Measurements from ENCODE around the gene AP2S1.

The AP2S1 gene

GRCh38 chr19:46862974-46863632 is 12.5 kb upstream of the AP2S1 start:
- TF ChIP-seq CTCF (IDR thresholded peaks at IDR 0.05; ENCODE audit: low read depth, low read length) (no peak), POLR2A (IDR thresholded peaks at IDR 0.05; ENCODE audit: extremely low read depth, insufficient read length) (no peak), MAX (IDR thresholded peaks at IDR 0.05; ENCODE audit: low read depth, low read length) (no peak), MYC (IDR thresholded peaks at IDR 0.05; ENCODE audit: low read depth, low read length) (no peak)
- peak overlapping the region; percentile 84 for H3K4me3 ChIP-seq (ENCODE audit: low read depth, low read length)
- peak; percentile 86 for DNase-seq (ENCODE audit: low read depth)

GRCh38 chr19:46862503-46862834 is 11.8 kb upstream of the AP2S1 start:
- peak overlapping the region; percentile 84 for H3K4me3 ChIP-seq (ENCODE audit: low read depth, low read length)
- no peak for TF ChIP-seq MYC (IDR thresholded peaks at IDR 0.05; ENCODE audit: low read depth, low read length)
- TF ChIP-seq MAX (IDR thresholded peaks at IDR 0.05; ENCODE audit: low read depth, low read length) = no peak
- TF ChIP-seq CTCF (IDR thresholded peaks at IDR 0.05; ENCODE audit: low read depth, low read length) = no peak
- no peak for TF ChIP-seq POLR2A (IDR thresholded peaks at IDR 0.05; ENCODE audit: extremely low read depth, insufficient read length)
- no peak for DNase-seq (ENCODE audit: low read depth)

- DNase-seq (ENCODE audit: low read depth) = peak; percentile 73
- H3K4me3 ChIP-seq (ENCODE audit: low read depth, low read length) = peak overlapping the region; percentile 84
- TF ChIP-seq CTCF (IDR thresholded peaks at IDR 0.05; ENCODE audit: low read depth, low read length) = no peak
- TF ChIP-seq MYC (IDR thresholded peaks at IDR 0.05; ENCODE audit: low read depth, low read length) = no peak
- no peak for TF ChIP-seq POLR2A (IDR thresholded peaks at IDR 0.05; ENCODE audit: extremely low read depth, insufficient read length)
- TF ChIP-seq MAX (IDR thresholded peaks at IDR 0.05; ENCODE audit: low read depth, low read length) = no peak
These were observed 11.3 kb upstream of the AP2S1 start for GRCh38 chr19:46861691-46862502.

- TF ChIP-seq MAX (IDR thresholded peaks at IDR 0.05; ENCODE audit: low read depth, low read length) (no peak), CTCF (IDR thresholded peaks at IDR 0.05; ENCODE audit: low read depth, low read length) (no peak), POLR2A (IDR thresholded peaks at IDR 0.05; ENCODE audit: extremely low read depth, insufficient read length) (no peak), MYC (IDR thresholded peaks at IDR 0.05; ENCODE audit: low read depth, low read length) (no peak)
- H3K4me3 ChIP-seq (ENCODE audit: low read depth, low read length) = peak within 1 kb of the TSS; percentile 84
- peak; percentile 68 for DNase-seq (ENCODE audit: low read depth)
These were observed 10.4 kb upstream of the AP2S1 start, which contains the start of gene ARHGAP35 for GRCh38 chr19:46860846-46861690. TSS of gene ARHGAP35 (plus strand) at chr19:46860997. CDS start at chr19:46918676, 57,679 bp downstream.

GRCh38 chr19:46860125-46860845 is 9.6 kb upstream of the AP2S1 start:
- peak overlapping the region; percentile 68 for H3K4me3 ChIP-seq (ENCODE audit: low read depth, low read length)
- peak; percentile 100 for DNase-seq (ENCODE audit: low read depth)
- TF ChIP-seq POLR2A (IDR thresholded peaks at IDR 0.05; ENCODE audit: extremely low read depth, insufficient read length) = no peak
- no peak for TF ChIP-seq CTCF (IDR thresholded peaks at IDR 0.05; ENCODE audit: low read depth, low read length)
- no peak for TF ChIP-seq MYC (IDR thresholded peaks at IDR 0.05; ENCODE audit: low read depth, low read length)
- TF ChIP-seq MAX (IDR thresholded peaks at IDR 0.05; ENCODE audit: low read depth, low read length) = no peak

Measured in NB4 (cell line).